NCI-H510A treated with DMSO at 0.1 percent for 48 hours (cell line): ENCODE data around the gene KIAA0930.
A peak's percentile ranks its signal among the peaks of the same experiment; 100 is the strongest.

Experiments used
- DNase-seq: peaks from one replicate; lab custom pipeline; 2025; lab: John Stamatoyannopoulos, UW

KIAA0930 gene

GRCh38 chr22:45216133-45217003, 24.3 kb downstream of the KIAA0930 start:
- no peak for DNase-seq

GRCh38 chr22:45212992-45213751, 27.5 kb downstream of the KIAA0930 start:
- no peak for DNase-seq

- DNase-seq, result peak; percentile 10
Measured at GRCh38 chr22:45212306-45212709, 28.4 kb downstream of the KIAA0930 start.

- DNase-seq, result no peak
Measured at GRCh38 chr22:45211848-45212247, 28.8 kb downstream of the KIAA0930 start.

GRCh38 chr22:45211435-45211834, 29.3 kb downstream of the KIAA0930 start:
- DNase-seq, result no peak

GRCh38 chr22:45210991-45211390, 29.7 kb downstream of the KIAA0930 start:
- DNase-seq, result no peak

GRCh38 chr22:45210577-45210976, 30.1 kb downstream of the KIAA0930 start:
- DNase-seq, result no peak

GRCh38 chr22:45210174-45210573, 30.5 kb downstream of the KIAA0930 start:
- DNase-seq, result no peak

GRCh38 chr22:45208993-45209838, 31.5 kb downstream of the KIAA0930 start:
- no peak for DNase-seq

GRCh38 chr22:45208696-45208992, 32.0 kb downstream of the KIAA0930 start:
- DNase-seq, result no peak

GRCh38 chr22:45207981-45208664, 32.6 kb downstream of the KIAA0930 start:
- DNase-seq, result no peak

- no peak for DNase-seq
Measured at GRCh38 chr22:45207533-45207932, 33.2 kb downstream of the KIAA0930 start.

- DNase-seq, result no peak
Measured at GRCh38 chr22:45206233-45206632, 34.5 kb downstream of the KIAA0930 start.

- no peak for DNase-seq
Measured at GRCh38 chr22:45205276-45205925, 35.3 kb downstream of the KIAA0930 start.

GRCh38 chr22:45204819-45205218, 35.9 kb downstream of the KIAA0930 start:
- DNase-seq, result no peak

GRCh38 chr22:45204241-45204640, 36.5 kb downstream of the KIAA0930 start:
- no peak for DNase-seq

GRCh38 chr22:45203150-45203951, 37.3 kb downstream of the KIAA0930 start:
- DNase-seq, result no peak

GRCh38 chr22:45202333-45203149, 38.2 kb downstream of the KIAA0930 start:
- no peak for DNase-seq

- no peak for DNase-seq
Measured at GRCh38 chr22:45201678-45202332, 38.9 kb downstream of the KIAA0930 start.
